ENCODE measurements around the gene PDZRN4.
"Not testable (repeated sequence)": the region's sequence is repeated elsewhere in the genome, so short reads cannot be mapped to it uniquely, and the experiment has no call there.

The PDZRN4 gene

DNA sequence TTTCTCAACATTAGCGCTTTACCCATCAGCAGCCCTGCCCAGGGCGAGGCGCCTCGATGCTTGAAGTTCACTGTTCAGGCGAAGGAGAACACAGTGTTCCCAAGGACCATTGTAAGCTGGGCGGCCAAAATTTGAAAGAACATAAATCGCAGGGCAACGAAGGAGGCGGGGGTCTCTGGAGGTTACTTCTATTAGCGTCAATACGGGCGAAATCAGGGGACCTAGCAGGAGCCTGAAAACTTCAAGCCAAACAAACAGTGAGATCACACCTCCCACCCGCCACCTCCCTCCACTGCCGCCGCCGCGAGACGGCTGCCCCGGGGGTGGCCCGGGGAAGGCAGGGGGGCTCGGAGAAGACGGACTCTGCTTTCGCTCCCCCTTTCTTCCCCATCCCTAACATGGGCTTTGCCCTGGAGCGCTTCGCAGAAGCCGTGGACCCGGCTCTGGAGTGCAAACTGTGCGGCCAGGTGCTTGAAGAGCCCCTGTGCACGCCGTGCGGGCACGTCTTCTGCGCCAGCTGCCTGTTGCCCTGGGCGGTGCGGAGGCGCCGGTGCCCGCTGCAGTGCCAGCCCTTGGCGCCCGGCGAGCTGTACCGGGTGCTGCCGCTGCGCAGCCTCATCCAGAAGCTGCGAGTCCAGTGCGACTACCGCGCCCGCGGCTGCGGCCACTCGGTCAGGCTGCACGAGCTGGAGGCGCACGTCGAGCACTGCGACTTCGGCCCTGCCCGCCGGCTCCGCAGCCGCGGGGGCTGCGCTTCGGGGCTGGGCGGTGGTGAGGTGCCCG, at the start of gene PDZRN4:
Gene PDZRN4 (plus strand): TSS at position 263 of the 783 bp plus-strand sequence.
- DNase-seq, result peak; percentile 6

DNA sequence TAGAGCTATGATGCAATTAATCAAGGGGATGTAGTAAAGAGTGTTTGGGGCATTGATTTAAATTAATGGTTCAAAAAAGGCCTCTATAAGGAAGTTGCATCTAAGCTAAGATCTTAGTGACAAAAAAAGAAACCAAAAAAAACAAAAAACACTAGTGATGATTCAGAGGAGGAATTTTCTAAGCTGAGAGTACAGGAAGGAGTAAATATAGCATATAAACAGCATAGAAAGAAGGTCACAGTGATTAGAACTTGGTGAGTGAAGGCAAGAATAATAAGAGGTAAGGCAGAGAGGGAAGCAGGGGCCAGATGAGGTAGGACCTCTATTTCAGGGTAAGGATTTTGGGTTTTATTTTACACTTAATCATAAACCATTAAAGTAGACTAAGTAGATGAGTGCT, 48.0 kb upstream of the PDZRN4 start:
- no peak for DNase-seq

DNA sequence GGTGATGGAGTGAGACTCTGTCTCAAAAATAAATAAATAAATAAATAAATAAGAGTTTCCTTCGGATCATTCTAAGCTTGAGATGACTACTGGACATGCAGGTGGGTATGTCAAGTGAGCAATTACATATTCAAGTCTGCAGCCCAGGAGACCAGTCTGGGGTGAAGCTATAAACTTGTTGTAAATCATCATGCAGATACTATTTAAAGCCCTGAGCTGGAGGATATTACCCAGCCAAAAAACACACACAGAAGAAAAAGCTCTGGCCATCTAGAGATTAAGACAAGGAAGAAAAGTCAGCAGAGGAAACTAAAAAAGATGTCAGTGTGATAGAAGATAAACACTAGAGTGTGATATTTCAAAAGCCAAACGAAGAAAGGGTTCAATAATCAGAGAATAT, 47.0 kb upstream of the PDZRN4 start:
- DNase-seq, result no peak

DNA sequence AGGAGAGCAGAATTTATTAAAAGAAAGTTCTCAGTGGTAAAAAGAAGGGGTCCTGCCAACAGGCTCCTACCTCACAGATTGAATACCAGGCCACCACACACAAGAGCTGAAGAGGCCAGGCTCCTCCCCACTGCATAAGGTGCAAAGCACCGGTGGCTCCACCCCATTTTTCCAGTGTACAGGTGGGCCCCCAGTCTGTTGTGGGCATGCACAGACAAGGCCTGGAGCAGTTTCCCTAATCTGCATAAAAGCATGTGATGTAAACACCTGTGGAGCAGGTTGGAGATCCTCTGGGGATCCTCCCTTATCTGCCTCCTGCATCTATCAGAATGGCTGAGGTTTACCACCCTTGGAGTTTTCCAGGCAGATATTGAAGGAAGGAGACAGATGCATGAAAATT, 45.7 kb upstream of the PDZRN4 start:
- no peak for DNase-seq

DNA sequence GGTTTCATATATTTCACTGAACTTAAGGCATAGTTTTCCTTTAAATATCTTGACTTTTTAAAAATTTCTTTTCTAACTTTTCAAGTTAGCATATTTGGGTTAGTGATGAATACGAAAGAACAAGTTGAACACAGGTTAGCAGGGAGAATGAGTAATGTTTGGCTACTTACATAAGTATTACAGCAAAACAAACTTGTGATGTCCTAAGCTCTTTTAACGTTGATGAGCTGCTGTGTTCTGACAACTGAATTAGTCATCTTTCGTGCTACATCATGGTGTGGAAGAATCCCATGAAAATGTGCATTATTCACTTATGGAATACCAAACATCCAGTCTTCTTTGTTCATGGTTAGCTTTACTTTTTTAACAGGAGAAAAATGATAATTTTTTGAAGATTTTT, 36.3 kb upstream of the PDZRN4 start:
- no peak for DNase-seq

DNA sequence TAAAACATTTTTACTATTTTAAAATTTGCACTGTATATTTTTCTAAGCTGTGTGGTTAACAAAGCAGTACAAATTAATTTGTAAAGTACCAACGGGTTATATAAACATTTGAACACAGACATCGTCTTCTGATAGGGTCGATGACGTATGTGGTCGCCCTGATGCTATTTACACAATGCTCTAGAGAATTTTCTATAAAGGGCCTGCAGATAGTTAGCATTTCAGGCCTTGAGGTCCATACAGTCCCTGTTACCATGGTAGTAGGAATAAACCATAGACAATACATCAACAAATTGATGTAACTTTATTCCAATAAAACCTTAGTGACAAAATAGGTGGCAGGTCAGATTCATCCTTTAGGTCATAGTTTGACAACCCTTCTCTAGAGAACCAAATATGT, 25.7 kb upstream of the PDZRN4 start:
- no peak for DNase-seq

DNA sequence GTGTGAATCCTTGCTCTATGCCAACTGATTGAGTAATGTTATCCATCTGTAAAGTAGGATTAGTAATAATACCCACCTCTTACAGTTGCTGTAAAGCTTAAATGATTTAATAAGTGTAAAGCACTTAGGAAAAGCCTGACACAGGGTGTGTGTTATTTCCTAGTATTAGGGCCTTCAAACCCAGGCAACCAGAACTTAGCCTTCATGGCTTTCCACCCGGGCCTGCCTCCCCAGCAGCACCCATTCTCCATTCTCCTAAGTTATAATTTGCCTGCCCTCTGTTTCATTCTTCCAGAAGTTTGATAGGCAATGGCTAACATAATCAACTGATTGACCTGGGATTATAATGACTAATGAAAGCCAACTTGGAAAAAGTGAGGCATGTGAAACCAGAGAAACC, 20.4 kb upstream of the PDZRN4 start:
- no peak for DNase-seq

DNA sequence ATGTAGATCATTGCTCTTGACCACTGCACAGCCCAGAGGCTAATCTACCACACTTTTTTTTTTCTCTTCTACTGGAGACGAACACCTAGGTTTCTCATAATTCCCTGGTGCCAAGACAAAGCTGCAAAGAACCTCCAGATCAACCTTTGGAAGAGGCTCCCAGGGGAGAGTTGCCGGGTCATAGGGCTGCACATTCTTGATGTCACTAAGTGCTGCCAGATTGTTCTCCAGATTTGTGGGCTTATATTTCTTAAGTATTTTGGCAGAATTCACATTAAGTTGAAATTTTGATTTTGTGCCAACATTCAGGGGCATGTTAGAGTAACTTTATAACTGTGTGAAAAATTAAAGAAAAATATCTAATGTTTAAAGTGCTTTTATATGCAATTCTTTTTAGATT, 13.5 kb upstream of the PDZRN4 start:
- no peak for DNase-seq

DNA sequence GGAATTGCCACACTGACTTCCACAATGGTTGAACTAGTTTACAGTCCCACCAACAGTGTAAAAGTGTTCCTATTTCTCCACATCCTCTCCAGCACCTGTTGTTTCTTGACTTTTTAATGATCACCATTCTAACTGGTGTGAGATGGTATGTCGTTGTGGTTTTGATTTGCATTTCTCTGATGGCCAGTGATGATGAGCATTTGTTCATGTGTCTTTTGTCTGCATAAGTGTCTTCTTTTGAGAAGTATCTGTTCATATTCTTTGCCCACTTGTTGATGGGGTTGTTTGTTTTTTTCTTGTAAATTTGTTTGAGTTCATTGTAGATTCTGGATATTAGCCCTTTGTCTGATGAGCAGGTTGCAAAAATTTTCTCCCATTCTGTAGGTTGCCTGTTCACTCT, 8.6 kb upstream of the PDZRN4 start:
- not testable (repeated sequence) for DNase-seq

DNA sequence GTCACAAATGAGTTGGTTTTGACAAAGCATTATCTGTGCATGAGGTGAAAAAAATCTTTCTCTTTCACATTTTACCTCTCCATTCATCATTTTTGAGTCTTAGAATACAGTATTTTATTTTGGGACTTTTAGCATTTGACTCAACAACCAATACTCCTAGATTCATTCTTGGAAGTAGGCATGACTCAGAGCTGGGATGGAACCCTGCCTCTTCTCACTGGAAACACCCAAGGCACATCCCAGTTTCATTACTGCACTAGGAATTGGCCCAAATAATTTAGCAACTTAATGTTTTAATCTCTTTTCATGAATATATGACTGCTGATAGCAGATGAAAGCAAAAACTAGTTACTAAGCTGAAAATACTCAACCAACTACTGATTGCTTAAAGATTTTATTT, 3.3 kb upstream of the PDZRN4 start:
- no peak for DNase-seq

DNA sequence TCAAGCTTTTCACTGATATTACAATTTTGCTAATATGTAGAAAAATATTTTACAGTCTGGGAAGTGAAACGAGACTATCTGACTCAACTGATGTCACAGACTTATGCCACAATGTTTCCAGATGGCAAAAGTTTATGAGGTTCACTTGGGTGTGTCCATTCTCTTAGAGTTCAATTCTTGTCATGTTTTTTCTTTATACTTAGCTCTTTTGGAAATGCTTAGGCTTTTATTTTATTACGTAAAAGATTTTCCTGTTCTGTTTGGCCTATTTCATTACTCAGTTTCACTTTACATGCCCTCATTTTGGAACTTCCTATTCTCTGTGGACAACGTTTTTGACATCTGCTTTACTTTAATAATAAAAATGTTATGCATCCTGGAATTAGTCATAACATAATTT, 2.1 kb upstream of the PDZRN4 start:
- DNase-seq, result no peak

DNA sequence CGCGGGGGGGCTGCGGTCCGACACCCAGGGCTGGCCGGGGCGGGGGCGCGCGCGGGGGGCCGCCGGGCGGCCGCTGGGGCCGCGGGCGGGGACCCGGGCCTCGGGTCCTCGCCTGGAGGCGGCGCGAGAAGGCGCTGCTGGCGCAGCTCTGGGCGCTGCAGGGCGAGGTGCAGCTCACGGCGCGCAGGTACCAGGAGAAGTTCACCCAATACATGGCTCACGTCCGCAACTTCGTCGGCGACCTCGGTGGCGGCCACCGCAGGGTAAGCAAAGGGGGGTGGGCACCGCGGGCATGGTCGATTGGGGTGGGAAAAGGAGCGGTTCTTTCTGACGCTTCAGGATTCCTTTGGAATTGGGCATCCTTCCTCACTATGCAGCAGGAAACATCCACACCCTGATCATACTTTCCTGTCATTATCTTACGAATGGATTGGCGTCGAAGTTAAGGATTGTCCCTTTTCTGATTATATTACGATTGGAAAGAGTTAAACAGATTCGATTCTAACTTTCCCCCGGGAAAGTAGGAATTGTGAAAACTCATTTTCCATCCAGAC, 798 bp downstream of the PDZRN4 start:
- no peak for DNase-seq

DNA sequence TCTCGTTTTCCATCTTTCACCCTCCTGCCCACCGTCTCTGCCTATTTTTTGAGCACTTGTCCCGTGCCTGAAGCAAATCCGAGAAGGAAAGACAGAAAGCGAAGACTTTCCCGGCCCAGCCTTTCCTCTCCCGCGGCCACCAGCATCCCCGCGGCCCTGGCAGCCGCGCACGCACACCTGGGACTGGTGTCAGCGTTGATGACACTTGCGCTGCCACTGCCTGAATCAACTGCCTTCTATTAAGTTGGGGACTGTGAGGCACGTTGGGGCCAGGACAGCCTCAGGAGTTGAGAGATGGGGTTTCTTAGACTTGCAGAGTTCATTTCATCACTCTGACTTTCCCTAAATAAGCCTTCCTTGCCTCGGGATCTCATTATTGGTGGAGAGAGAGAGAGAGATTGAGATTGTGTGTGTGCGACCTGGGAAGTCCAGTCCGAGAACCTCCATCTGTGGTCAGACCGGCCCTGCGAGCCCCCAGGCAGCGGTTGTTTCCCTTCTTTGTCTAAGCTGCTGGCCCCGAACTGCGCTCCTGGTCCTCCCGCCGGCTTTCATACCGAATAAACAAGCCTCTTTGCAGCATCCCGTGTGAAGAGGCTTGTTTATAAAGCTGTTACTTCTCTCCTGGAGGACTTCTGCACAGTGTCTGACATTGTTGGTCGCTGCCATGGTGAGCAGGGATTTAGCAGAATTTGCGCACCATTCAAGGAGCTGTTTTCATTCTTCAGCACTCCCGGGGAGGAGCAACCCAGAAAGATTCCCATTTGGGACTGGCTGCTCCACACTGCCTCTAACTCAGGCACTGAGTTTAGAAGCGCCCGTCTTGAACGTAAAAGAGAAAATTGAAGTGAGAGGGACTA, 1.5 kb downstream of the PDZRN4 start:
- DNase-seq, result no peak

DNA sequence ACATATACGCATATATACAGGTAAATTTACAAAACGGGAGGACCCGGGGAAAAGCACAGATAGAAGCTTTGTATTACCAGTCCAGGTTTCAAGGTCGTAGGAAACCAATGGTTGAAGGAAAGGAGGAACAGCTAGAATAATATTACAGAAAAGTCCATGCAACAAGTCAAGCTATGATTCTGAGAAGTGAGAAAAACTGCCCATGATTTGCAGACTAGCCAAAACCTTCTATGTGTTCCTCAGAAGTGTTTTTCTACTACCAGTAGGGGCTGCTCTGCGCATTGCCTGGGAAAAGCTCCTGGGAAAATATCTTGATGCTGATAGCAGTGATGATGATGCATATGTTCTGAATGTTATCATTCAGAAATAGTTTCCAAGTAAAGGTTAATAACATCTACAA, 2.2 kb downstream of the PDZRN4 start:
- DNase-seq, result peak; percentile 3

DNA sequence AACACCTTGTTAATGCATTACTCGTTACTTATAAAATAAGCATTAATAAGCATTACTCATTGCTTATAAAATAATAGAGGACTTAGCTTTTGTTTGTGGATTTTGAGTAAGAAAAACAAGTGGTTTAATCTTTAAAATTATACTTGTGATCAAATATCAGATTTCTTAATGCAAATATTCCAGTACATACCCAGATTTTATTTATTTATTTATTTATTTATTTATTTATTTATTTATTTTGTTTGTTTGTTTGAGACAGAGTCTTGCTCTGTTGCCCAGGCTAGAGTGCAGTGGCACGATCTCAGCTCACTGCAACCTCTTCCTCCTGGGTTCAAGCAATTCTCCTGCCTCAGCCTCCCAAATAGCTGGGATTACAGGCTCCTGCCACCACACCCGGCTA, 3.4 kb downstream of the PDZRN4 start:
- not testable (repeated sequence) for DNase-seq

DNA sequence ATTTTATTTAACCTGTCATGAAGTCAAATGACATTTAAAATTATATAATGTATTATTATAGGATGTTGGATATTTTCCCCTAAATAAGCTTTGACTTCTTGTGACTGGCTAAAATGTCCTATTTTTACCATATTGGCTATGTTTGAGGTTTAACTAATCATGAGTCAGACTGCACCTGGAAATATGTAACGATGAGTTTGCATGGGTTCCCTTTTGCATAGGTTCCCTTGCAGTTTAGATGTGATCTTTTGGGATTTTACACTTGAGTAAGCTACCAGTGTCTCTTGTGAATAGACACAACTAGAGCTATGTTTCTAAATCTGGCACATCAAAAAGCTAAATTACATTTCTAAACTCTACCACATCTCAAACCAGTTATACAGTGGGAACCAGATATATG, 5.2 kb downstream of the PDZRN4 start:
- DNase-seq, result no peak

DNA sequence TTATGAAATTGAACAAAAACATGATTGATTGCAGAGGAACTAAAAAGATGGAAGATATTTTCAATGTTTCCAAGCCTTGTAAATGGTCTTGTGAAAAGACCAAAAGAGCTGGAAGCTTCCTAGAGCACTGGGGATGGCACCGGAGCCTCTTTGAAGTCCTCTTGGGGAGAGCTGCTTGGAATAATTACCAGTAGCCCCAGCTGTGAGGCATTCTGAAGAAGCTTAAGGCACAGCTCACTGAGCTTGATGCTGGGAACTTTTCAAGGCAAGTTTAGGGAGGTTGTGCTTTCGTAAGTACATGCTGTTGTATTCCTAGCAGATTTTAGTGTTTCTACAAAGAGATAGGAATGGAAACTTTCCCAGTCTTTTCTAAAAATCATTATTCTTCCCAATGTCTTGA, 13.9 kb downstream of the PDZRN4 start:
- DNase-seq, result no peak

DNA sequence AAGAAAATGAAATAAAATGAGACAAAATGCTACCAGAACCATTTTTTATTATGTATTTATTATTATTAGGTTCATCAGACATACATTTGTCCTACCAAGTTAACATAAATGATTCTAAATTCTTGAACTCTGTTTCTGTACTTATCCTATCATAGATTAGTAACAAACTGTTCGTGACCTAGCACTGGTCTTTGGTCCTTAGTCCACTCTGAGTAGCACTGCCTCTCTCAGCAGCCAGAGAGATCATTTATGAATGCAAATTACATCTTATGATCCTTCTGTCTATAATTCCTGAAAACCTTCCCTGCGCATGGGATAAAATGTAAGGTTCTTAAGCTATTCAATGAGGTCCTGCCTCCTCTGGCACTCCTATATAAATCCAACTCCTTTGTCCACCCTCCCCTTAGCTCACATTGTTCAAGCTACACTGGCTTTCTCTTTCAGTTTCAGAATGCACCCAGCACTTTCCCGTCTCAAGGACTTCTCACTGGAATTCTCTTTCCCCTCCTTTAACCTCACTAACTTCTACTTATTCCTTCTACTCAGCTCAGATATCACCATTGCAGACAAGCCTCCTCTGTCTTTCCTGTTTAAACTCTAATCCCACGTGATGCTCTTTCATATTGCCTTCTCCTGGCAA, 17.1 kb downstream of the PDZRN4 start:
- no peak for DNase-seq

DNA sequence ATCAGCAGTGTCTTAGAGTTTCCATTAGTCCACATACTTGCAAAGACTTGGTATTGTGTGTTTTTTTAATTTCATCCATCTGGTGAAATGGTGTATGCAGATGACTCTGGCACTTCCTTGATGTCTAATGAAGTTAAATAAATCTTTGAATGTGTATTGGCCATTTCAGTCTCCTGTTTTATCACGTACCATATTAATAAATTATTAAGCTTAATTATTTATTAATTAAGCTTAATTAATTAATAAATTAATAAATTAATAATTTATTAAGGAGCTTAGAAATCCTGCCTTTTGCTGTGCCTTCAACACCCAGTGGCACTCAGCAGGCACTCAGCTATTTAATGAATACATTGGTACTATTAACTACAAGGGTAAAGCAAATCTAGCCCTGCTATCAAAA, 18.2 kb downstream of the PDZRN4 start:
- no peak for DNase-seq

DNA sequence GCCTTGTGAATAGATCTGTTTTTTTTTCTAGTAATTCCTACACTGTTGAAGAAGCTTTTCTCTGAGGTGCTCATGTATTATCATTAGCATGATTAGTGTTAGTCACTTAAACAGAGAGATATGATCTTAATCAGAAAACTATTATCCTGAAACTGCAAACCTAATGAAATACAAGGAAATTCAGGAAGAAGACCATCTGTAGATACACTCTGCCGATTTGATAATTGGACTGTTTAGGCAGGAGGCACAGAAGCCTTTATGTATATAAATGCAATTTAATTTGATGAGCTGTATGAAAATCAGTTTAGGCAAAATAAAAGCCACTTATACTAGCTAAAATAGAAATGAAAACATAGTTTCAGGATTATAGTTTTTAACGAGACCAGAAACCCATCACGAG, 23.3 kb downstream of the PDZRN4 start:
- DNase-seq, result no peak

DNA sequence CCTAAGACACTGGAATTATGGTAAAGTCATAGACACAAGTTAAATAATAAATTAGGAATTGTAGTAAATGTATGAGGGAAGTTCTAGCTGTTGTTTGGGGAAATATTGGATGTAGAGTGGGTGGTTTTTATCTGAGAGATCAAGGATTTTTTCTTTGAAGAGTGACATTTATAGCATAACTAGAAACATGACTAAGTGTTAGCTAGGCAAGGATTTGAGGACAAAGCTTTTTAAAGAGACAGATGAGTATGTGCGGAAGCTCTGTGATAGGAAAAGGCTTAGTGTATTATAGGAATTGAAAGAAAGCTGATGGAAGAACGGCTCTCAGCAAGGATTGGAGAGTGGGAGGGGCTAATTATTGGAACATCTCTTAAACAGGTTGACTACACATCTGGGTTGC, 24.5 kb downstream of the PDZRN4 start:
- DNase-seq, result no peak

DNA sequence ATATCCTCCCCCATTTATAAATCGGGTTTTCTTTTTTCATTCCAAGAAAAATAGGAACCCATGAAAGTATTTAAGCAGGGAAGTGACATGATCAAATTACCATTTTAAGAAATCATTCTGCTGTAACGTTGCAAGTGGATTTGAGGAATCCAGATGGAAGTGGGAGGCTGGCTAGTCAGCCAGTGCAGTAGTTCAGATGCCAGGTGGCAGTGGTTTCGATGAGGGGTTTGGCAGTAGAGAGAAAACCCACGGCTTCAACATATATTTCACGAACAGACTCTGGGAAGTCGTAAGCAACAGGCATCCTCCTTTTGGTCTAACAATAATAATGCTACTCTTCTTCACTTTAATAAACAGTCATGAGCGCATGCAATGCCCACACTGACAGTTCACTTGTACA, 25.0 kb downstream of the PDZRN4 start:
- no peak for DNase-seq

DNA sequence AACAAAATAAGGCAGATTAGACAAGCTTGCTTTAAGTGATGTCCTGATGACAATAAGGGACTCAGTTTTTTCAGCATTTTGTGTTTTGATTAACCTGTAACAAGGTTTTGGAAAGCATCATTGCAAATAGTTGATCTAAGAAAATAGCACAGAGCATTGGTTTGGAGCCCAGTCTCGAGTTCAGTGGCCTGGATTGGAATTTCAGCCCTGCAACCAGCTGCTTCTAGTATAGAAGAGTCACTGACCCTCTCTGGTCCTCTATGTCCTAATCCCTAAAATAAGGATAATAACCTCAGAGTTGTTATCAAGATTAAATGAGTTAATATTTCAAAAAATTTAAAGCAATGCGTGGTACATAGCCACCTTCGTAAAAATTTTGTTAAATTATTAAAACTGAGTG, 25.5 kb downstream of the PDZRN4 start:
- DNase-seq, result no peak

DNA sequence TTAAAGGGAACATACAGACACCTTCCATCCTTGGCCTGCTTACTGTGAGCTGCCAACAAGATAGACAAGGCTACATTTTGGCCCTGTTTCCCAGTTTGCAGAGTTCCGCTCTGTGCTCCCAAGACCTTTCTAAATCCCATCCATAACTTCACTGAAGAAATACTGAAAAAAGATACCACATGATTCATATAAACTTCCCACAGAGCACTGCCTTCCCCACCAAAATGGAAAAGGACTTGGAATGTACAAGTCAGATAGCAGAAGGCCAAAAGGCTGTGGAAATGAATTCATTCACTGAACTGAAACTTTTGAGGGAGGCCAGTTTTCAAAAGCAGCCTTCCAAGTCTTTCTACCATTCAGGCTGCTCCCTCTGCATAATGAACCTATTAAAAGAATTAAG, 29.6 kb downstream of the PDZRN4 start:
- DNase-seq, result no peak

Measured in NCI-H1092 treated with DMSO at 0.1 percent for 48 hours (cell line).